GM23338 (cell line): ENCODE results near the gene C3orf49. TPM values are rescaled to one million over a fixed set of nuclear protein-coding genes. Genes with fewer than 3 reads are reported as not detected.

Experiments
- ATAC-seq: fragments of 200-7000 bp; cut with Tn5 transposase; 3 replicates; pipeline ENCODE4 v1.9.1; 2020
- DNase-seq: peaks from one replicate; pipeline ENCODE4 v3.0.0-alpha.2; 2015; ENCODE audit warnings: low spot score
- H2AFZ ChIP-seq: fragments of 200-600 bp; sonication (generic); 2 replicates; pipeline ENCODE4 v1.8.0; 2016; ENCODE audit warnings: antibody characterized with exemption, mild to moderate bottlenecking, moderate library complexity
- H3F3A ChIP-seq: fragments of 200-600 bp; sonication (generic); replicated peaks from 2 replicates; pipeline ENCODE4 v1.8.0; 2017; ENCODE audit warnings: antibody characterized with exemption, mixed run types, low read depth
- H3K27ac ChIP-seq: fragments of 200-600 bp; sonication (generic); 2 replicates; pipeline ENCODE4 v1.6.1; 2016; ENCODE audit warnings: low read depth
- H3K27me3 ChIP-seq: fragments of 200-600 bp; sonication (generic); 2 replicates; pipeline ENCODE4 v1.8.0; 2016; ENCODE audit warnings: mild to moderate bottlenecking, mixed run types, moderate library complexity; ENCODE audit not compliant: insufficient read depth
- H3K36me3 ChIP-seq: fragments of 200-600 bp; sonication (generic); 2 replicates; pipeline ENCODE4 v1.8.0; 2016; ENCODE audit warnings: mild to moderate bottlenecking; ENCODE audit not compliant: insufficient read depth
- H3K4me1 ChIP-seq: fragments of 200-600 bp; sonication (generic); 2 replicates; pipeline ENCODE4 v1.8.0; 2016; ENCODE audit warnings: mild to moderate bottlenecking, moderate library complexity; ENCODE audit not compliant: insufficient read depth
- H3K4me2 ChIP-seq: fragments of 200-600 bp; sonication (generic); 2 replicates; pipeline ENCODE4 v1.7.1; 2017; ENCODE audit warnings: mixed run types
- H3K4me3 ChIP-seq: fragments of 200-600 bp; sonication (generic); 2 replicates; pipeline ENCODE4 v1.6.1; 2016; ENCODE audit warnings: mixed run types
- H3K79me2 ChIP-seq: fragments of 200-600 bp; sonication (generic); replicated peaks from 2 replicates; pipeline ENCODE4 v1.8.0; 2017; ENCODE audit warnings: mild to moderate bottlenecking; ENCODE audit not compliant: insufficient read depth
- H3K9me2 ChIP-seq: fragments of 200-600 bp; sonication (generic); 2 replicates; pipeline ENCODE4 v1.8.0; 2017; ENCODE audit not compliant: insufficient read depth
- H4K20me1 ChIP-seq: fragments of 200-600 bp; sonication (generic); replicated peaks from 2 replicates; pipeline ENCODE4 v1.8.0; 2017; ENCODE audit warnings: mild to moderate bottlenecking; ENCODE audit not compliant: insufficient read depth
- H3K27ac Mint-ChIP-seq: 2 replicates; pipeline ENCODE4 v1.8.0; 2020; ENCODE audit warnings: inconsistent platforms, mild to moderate bottlenecking, moderate library complexity, mixed read lengths
- H3K27me3 Mint-ChIP-seq: 3 replicates; pipeline ENCODE4 v1.8.0; 2022; ENCODE audit warnings: low read depth, mild to moderate bottlenecking, moderate library complexity, mixed read lengths, inconsistent platforms; ENCODE audit not compliant: insufficient read depth, poor library complexity
- H3K36me3 Mint-ChIP-seq: 3 replicates; pipeline ENCODE4 v1.8.0; 2021; ENCODE audit warnings: low read depth, mild to moderate bottlenecking, inconsistent platforms, moderate library complexity, mixed read lengths
- H3K4me1 Mint-ChIP-seq: 3 replicates; pipeline ENCODE4 v1.8.0; 2020; ENCODE audit warnings: mild to moderate bottlenecking, inconsistent platforms, mixed read lengths
- H3K4me3 Mint-ChIP-seq: 3 replicates; pipeline ENCODE4 v1.8.0; 2021; ENCODE audit warnings: moderate library complexity, mild to moderate bottlenecking, inconsistent platforms, mixed read lengths
- H3K9me3 Mint-ChIP-seq: 3 replicates; pipeline ENCODE4 v1.8.0; 2020; ENCODE audit warnings: moderate library complexity, mild to moderate bottlenecking, inconsistent platforms, mixed read lengths
- CREB1 ChIP-seq: fragments of 250-450 bp; sonication (Bioruptor Pico); IDR thresholded peaks from 2 replicates; pipeline ENCODE4 v1.5.0; 2020; ENCODE audit warnings: low read depth, mild to moderate bottlenecking, moderate library complexity
- CTCF ChIP-seq, 2 experiments: fragments of 200-600 bp in 1 of 2; sonication (generic) in 1 of 2; conservative IDR thresholded peaks; 2 replicates each; pipeline versions ENCODE4 v1.5.1 to v1.6.1; 2016 to 2017; ENCODE audit warnings: antibody characterized with exemption in 2 of 2, low read depth in 2 of 2, mild to moderate bottlenecking in 2 of 2, moderate library complexity in 1 of 2
- EZH2 ChIP-seq: fragments of 200-600 bp; sonication (generic); IDR thresholded peaks from one replicate; pipeline ENCODE4 v1.8.0; 2017; ENCODE audit warnings: antibody characterized with exemption, mild to moderate bottlenecking, low read depth; ENCODE audit not compliant: unreplicated experiment
- EZH2phosphoT487 ChIP-seq: fragments of 200-600 bp; sonication (generic); IDR thresholded peaks from one replicate; pipeline ENCODE4 v1.8.1; 2018; ENCODE audit warnings: antibody characterized with exemption; ENCODE audit not compliant: unreplicated experiment
- JUNB ChIP-seq: IDR thresholded peaks from one replicate; pipeline ENCODE4 v1.6.1; 2016; ENCODE audit warnings: antibody characterized with exemption; ENCODE audit not compliant: unreplicated experiment
- NANOG ChIP-seq: IDR thresholded peaks from 2 replicates; pipeline ENCODE4 v1.6.1; 2016; ENCODE audit warnings: antibody characterized with exemption, borderline replicate concordance
- POLR2AphosphoS5 ChIP-seq: IDR thresholded peaks from 2 replicates; pipeline ENCODE4 v1.6.1; 2016; ENCODE audit warnings: antibody characterized with exemption, low read depth
- REST ChIP-seq: IDR thresholded peaks from one replicate; pipeline ENCODE4 v1.6.1; 2018; ENCODE audit warnings: antibody characterized with exemption; ENCODE audit not compliant: unreplicated experiment
- STAT1 ChIP-seq: IDR thresholded peaks from one replicate; pipeline ENCODE4 v1.6.1; 2016; ENCODE audit warnings: antibody characterized with exemption; ENCODE audit not compliant: unreplicated experiment
- ZNF114 ChIP-seq: fragments of 250-450 bp; sonication (Bioruptor Pico); IDR thresholded peaks from 2 replicates; pipeline ENCODE4 v1.5.0; 2020; ENCODE audit warnings: mild to moderate bottlenecking, moderate library complexity
- ZNF331 ChIP-seq: fragments of 250-450 bp; sonication (Bioruptor Pico); IDR thresholded peaks from 2 replicates; pipeline ENCODE4 v1.5.0; 2020; ENCODE audit warnings: low read depth, mild to moderate bottlenecking, moderate library complexity
- ZNF462 ChIP-seq: fragments of 250-450 bp; sonication (Bioruptor Pico); IDR thresholded peaks from 2 replicates; pipeline ENCODE4 v1.5.0; 2020; ENCODE audit warnings: mild to moderate bottlenecking, moderate library complexity
- polyA plus RNA-seq: library from polyadenylated mRNA; unstranded; fragments of >200 nt; fragmentation: Nextera tagmentation; extraction: Ambion mirVana; gene quantifications from 2 replicates; pipeline ENCODE4 v1.2.1, GENCODE V29; 2016
- total RNA-seq: library from RNA; depleted of rRNA; stranded (reverse); fragments of >200 nt; shearing (Covaris generic); gene quantifications from 2 replicates; pipeline ENCODE4 v1.2.3, GENCODE V29; 2014
- TF ChIP-seq, protein P1 (sequence below): IDR thresholded peaks from 2 replicates; pipeline ENCODE4 v1.6.1; 2016; ENCODE audit warnings: antibody characterized with exemption

C3orf49 gene
- total and polyA plus RNA-seq, 2 experiments from 2014 or later = 0.23 TPM; not detected in 1

DNA sequence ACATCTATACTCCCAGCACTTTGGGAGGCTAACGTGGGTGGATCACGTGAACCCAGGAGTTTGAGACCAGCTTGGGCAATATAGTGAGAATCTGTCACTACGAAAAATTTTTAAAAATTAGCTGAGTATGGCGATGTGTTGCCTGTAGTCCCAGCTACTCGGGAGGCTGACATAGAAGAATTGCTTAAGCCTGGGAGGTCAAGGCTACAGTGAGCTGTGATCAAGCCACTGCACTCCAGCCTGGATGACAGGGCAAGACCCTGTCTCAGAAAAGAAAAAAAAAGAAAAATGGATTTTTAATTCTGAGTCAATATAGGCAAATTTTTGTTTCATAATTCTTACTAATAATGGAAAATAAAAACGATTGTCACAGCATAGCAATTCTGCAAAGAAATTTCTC is 13.3 kb downstream of the C3orf49 start:
- peaks cover 32% of the 10 kb centered on the region for H3K36me3 Mint-ChIP-seq
- TF ChIP-seq NANOG (no peak), CREB1 (CRISPR knock-in tag) (no peak), ZNF462 (CRISPR knock-in tag) (no peak), STAT1 (no peak), CTCF (conservative IDR thresholded peaks at IDR 0.05; ENCODE audit: low read depth in 2 of 2) (no peak), ZNF331 (CRISPR knock-in tag) (no peak), REST (no peak), POLR2AphosphoS5 (no peak), EZH2 (no peak), EZH2phosphoT487 (no peak), JUNB (no peak), ZNF114 (CRISPR knock-in tag) (no peak)
- TF ChIP-seq, protein P1, sequence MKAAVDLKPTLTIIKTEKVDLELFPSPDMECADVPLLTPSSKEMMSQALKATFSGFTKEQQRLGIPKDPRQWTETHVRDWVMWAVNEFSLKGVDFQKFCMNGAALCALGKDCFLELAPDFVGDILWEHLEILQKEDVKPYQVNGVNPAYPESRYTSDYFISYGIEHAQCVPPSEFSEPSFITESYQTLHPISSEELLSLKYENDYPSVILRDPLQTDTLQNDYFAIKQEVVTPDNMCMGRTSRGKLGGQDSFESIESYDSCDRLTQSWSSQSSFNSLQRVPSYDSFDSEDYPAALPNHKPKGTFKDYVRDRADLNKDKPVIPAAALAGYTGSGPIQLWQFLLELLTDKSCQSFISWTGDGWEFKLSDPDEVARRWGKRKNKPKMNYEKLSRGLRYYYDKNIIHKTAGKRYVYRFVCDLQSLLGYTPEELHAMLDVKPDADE = no peak
- no peaks in the 10 kb centered on the region; the same call in 1 of the 2 replicates for H4K20me1 ChIP-seq

More for the DNA sequence above, 13.3 kb downstream of the C3orf49 start:
- no peaks in the 10 kb centered on the region for H3K4me1 Mint-ChIP-seq
- no peak overlapping the region for H2AFZ ChIP-seq
- H3K9me3 Mint-ChIP-seq = no peaks in the 10 kb centered on the region; the same call in 2 of the 3 replicates
- H3K27me3 Mint-ChIP-seq = no peaks in the 10 kb centered on the region
- H3F3A ChIP-seq = no peaks in the 10 kb centered on the region
- H3K9me2 ChIP-seq = no peaks in the 10 kb centered on the region
- no peak overlapping the region for H3K27ac ChIP-seq
- H3K36me3 ChIP-seq = no peaks in the 10 kb centered on the region; the same call in 1 of the 2 replicates
- DNase-seq = no peak
- no peak overlapping the region for H3K27ac Mint-ChIP-seq
- H3K79me2 ChIP-seq = no peaks in the 10 kb centered on the region
- no peaks in the 10 kb centered on the region for H3K27me3 ChIP-seq
- no peak overlapping the region for H3K4me2 ChIP-seq
- H3K4me3 ChIP-seq = no peak overlapping the region
- no peak for ATAC-seq
- no peak overlapping the region for H3K4me3 Mint-ChIP-seq
- H3K4me1 ChIP-seq = no peaks in the 10 kb centered on the region
